NCI-H2196 (cell line): ENCODE data around the gene PXDC1.
"Not testable (repeated sequence)": the region's sequence is repeated elsewhere in the genome, so short reads cannot be mapped to it uniquely, and the experiment has no call there.

Source experiments
- DNase-seq: peaks from one replicate; lab custom pipeline; 2025; ENCODE audit not compliant: unreplicated experiment; lab: John Stamatoyannopoulos, UW

Gene PXDC1

GRCh38 chr6:3714768-3715167, 36.7 kb downstream of the PXDC1 start:
- no peak for DNase-seq

- DNase-seq, result no peak
Observed at GRCh38 chr6:3714111-3714510, 37.4 kb downstream of the PXDC1 start.

DNA sequence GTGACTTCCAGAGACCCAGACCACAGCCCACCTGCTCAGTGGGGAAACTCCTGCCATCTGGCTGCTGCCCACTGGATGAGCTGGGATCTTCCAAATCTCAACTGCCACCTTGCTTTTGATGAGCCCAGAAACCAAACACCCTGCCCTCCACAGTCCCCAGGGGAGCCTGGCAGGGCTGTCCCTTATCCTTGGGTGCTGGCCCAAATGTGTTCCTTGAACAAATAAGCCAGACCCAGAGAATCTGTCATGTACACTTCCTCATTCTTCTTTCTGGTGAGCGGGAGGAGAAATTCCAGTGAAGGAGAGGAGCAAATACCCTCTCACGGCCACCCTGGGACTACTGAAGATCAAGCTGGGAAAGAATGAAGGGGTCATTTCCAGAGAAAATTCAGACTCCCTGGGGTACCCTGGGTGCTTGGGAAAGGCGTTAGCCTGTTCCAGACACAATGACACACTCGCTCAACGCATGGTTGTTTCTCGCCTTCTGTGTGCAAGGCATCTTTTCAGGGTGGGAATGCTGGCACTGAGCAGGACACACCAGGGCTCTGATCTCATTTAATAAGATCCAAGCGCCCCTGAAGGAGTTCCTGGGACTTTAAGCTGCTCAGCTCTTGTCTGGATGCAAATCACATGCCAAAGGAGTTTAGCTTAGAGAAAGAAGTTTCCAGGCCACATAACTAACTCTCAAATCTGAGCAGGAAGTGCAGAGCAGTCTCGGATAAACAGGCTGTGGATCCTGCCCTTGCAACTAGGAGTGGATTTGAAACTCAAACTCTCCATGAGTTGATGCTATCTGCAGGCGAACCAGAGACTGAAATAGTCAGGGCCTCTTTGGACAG, 38.5 kb downstream of the PXDC1 start:
- no peak for DNase-seq

- no peak for DNase-seq
Observed at GRCh38 chr6:3711776-3712175, 39.7 kb downstream of the PXDC1 start.

DNA sequence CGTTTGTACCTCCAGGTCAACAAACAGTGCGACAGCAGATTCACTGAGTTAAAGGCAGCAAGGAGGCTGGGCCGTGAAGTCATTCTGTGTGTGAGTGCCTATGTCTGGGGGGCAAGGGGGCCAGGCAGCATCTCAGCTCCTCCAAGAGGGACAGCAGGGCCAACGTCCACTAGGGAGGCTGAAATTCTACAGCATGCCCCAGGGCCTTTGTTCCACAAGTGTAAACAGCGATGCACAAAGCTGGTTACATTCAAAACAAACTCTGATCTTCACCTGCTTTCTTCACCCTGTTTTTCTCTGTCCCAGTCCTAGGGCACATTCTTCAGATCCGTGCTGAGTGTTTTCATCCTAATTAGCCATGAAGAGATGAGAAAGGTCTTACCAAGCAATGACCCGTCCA, 41.1 kb downstream of the PXDC1 start:
- DNase-seq, result no peak

DNA sequence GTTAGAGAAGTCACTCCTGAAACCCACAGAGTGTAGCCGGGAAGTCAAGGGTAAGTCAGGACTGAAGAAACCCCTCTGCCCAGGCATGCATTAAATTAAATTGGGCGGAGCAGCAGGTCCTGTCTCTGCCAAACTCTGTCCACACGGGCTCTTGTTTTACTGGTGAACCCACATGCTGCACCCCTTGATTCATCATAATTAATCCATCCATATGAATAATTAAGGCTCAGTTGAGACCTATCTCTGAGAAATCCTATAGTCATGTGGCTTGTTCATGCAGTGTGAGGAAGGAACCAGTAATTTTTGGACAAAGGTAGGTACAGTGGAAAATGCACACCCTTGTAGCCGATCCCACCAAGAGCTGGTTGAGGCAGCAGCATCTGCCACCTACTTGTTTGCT, 43.0 kb downstream of the PXDC1 start:
- no peak for DNase-seq

- no peak for DNase-seq
Observed at GRCh38 chr6:3707751-3708412, 43.6 kb downstream of the PXDC1 start.

DNA sequence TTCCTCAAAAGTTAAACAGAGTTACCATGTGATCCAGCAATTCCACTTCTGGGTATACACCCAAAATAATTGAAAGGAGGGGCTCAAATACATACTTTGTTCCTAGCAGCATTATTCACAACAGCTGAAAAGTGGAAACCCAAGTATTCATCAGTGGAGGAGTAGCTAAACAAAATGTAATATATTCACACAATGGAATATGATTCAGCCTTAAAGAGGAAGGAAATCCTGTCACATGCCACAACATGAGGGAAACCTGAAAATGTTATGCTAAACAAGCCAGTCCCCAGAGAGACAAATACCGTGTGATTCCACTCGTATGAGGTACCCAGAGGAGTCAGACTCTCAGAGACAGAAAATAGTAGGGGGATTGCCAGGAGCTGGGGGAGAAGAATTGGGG, 44.5 kb downstream of the PXDC1 start:
- DNase-seq, result no peak

DNA sequence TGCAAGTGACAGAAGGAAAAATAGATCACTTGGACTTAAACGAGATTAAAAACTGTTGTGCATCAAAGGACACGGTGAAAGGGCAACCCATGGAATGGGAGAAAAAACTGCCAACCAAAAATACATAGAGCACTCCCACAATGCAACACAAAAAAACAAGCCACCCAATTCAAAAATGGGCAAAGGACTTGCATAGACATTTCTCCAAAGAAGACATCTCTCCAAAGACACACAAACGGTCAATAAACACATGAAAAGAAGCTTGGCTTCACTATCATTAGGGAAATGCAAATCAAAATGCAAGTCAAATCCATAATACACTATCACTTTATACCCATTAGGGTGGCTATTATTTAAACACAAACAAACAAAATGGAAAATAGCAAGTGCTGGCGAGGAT, 45.0 kb downstream of the PXDC1 start:
- no peak for DNase-seq

DNA sequence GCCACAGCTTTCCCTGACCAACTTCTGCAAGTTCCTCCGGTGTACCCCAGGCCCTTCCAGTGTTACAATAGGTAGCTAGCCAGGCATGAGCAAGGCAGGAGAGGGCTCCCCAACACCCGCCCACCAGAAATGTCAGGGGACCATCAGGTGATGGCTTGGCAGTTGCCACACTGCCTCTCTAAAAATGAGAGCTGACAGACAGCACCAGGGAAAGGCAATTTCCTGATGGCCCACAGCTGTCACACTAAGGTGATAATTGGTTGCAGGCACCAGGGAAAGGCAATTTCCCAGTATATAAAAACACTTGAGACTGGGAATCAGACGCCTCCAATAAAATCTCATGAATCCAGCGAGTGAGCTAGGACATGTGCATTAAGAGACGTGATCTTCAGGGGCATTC, 49.9 kb downstream of the PXDC1 start:
- no peak for DNase-seq

DNA sequence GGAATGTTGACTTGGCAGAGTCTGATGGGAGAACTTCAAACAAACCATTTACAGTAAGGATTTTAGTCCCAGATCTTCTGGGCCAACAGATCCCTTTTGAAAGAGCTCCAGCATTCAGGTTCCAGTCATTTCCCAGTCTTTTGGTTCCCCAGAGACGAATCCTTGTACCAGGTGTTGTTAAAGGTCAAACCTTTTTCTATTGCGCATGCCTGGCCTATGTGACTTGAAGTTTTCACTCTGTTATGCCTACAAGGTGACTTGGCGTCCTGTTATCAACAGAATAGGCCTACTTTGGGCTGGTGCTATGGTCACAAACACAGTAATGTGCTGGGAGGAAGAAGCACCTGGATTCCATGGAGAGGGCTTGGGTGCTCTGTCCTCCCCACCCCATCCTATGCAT, 52.3 kb downstream of the PXDC1 start:
- DNase-seq, result no peak

DNA sequence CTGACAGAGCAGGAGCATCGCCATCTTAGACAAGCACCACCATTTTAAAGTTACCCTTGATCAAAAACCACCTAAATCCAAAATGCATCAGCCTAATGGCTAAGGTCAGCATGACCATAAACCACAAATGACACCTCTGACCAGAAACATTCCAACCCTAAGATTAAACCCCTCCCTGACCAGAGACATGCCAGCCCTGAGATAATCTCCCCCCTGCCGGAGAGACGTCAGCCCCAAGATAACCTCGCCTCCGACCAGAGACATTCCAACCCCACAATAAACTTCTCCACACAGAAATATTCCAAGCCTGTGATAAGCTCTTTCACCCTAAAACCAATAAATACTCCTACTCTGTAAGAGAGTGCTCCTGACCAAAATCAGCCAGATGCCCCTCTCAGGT, 53.5 kb downstream of the PXDC1 start:
- DNase-seq, result no peak

DNA sequence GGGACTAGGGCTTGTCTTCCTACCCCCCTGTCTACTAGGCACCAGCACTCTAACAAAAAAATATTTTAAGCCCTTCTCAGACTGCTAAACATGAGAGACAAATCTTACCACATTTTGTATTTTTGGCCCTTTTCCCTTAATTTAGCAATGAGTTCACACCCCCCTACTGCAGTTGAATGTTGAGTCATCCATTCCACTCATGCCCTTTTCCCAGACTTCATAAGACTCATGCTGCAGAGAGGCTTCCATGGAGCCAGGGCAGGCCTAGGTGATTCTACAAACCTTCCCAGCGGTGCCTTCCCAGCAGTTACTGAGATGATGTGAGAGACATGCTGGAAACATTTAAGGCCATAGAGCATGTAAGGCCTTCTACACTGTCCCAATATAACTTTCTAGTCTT, 53.9 kb downstream of the PXDC1 start:
- no peak for DNase-seq

GRCh38 chr6:3696525-3697088, 54.9 kb downstream of the PXDC1 start:
- no peak for DNase-seq

GRCh38 chr6:3695065-3695817, 56.3 kb downstream of the PXDC1 start:
- no peak for DNase-seq

DNA sequence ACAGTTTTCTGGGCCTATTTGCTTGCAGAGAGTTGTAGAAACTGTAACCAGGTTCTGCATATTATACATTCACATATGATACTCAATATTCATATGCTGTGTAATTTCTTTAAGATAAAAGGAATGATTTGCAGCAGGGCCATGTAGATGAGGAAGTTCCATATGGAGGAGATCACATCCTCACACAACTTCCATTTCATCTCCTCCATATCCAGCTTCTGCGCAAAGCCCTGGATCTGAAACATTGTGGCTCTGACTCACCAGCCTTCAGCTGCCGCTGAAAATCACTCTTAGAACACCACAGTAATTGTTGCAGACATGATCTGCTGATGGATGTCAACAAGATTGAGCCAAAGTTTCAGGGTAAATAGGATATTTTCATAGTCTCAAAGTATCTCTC, 57.7 kb downstream of the PXDC1 start:
- DNase-seq, result no peak

- no peak for DNase-seq
Observed at GRCh38 chr6:3690506-3690905, 61.0 kb downstream of the PXDC1 start.

GRCh38 chr6:3687847-3688246, 63.7 kb downstream of the PXDC1 start:
- DNase-seq, result no peak

DNA sequence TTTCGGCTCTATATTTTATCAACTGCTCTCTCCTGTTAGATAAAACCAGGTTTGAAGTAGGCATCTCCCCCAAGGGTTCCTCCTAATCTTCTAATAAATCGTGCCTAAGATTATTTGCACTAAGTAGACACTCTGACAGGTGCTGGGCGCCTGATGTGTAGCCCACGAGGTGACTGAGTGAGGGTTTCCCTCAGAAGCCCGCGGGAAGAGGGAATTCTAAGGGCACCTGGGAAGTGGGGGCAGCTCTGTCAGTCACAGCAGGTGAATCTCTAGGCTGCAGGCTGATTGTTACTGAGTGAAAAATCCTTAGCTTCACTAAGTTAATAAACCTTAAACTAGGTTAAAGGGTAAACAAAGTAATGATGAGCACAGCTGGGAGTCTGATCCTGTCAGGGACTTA, 68.2 kb downstream of the PXDC1 start:
- DNase-seq, result no peak

- no peak for DNase-seq
Observed at GRCh38 chr6:3678946-3679345, 72.6 kb downstream of the PXDC1 start.

DNA sequence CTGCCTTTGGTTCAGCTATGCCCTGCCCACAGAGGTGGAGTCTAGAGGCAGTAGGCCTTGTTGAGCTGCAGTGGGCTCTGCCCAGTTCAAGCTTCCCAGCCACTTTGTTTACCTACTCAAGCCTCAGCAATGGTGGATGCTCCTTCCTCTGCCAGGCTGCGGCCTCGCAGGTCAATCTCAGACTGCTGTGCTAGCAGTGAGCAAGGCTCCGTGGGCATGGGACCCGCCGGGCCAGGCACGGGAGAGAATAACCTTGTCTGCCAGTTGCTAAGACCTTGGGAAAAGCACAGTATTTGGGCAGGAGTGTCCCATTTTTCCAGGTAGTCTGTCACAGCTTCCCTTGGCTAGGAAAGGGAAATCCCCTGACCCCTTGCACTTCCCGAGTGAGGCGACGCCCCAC, 73.8 kb downstream of the PXDC1 start:
- not testable (repeated sequence) for DNase-seq

DNA sequence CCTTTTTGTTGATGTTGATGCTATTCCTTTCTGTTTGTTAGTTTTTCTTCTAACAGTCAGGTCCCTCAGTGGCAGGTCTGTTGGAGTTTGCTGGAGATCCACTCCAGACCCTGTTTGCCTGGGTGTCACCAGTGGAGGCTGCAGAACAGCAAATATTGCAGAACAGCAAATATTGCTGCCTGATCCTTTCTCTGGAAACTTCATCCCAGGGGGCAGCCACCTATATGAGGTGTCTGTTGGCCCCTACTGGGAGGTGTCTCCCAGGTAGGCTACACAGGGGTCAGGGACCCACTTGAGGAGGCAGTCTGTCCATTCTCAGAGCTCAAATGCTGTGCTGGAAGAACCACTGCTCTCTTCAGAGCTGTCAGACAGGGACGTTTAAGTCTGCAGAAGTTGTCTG, 74.2 kb downstream of the PXDC1 start:
- DNase-seq, result not testable (repeated sequence)
